ENCODE measurements around the gene HOMER2.
"Not testable (repeated sequence)": the region's sequence is repeated elsewhere in the genome, so short reads cannot be mapped to it uniquely, and the experiment has no call there.

HOMER2 gene

GRCh38 chr15:82882273-82882928 lies 70.1 kb downstream of the HOMER2 start:
- no peaks in the 10 kb centered on the region for H3K4me1 Mint-ChIP-seq
- DNase-seq (ENCODE audit: low spot score in 2 of 2): no peak
- no peak overlapping the region for H3K4me3 Mint-ChIP-seq
- no peak for ATAC-seq (ENCODE audit: low read depth)
- H3K27me3 Mint-ChIP-seq: no peaks in the 10 kb centered on the region
- H3K36me3 Mint-ChIP-seq: peaks cover 2% of the 10 kb centered on the region
- no peaks in the 10 kb centered on the region for H3K9me3 Mint-ChIP-seq
- H3K27ac Mint-ChIP-seq: no peak overlapping the region

DNA sequence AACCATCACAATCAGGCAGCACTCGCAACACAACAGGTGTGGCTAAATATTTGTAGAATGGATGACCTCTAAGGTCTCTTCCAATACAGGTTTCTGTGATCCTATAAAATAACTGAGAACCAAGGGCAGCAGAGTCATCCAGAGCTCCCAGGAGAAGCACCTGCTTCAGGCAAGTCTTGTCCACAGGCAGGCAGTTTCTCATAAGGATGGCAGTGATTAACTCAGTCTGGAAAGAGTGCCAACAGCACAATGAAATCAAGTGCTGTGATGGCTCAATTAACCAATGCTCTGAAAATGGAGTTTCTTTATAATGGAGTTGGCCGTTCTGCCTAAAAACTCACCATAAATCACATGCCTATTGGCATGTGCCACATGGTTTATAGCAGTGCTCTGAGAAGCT lies 70.8 kb downstream of the HOMER2 start:
- Mint-ChIP-seq H3K36me3 (peaks cover 2% of the 10 kb centered on the region), H3K9me3 (no peaks in the 10 kb centered on the region), H3K4me3 (no peak overlapping the region), H3K27ac (no peak overlapping the region), H3K4me1 (no peaks in the 10 kb centered on the region), H3K27me3 (no peaks in the 10 kb centered on the region)
- no peak for DNase-seq (ENCODE audit: low spot score in 2 of 2)
- ATAC-seq (ENCODE audit: low read depth): no peak

DNA sequence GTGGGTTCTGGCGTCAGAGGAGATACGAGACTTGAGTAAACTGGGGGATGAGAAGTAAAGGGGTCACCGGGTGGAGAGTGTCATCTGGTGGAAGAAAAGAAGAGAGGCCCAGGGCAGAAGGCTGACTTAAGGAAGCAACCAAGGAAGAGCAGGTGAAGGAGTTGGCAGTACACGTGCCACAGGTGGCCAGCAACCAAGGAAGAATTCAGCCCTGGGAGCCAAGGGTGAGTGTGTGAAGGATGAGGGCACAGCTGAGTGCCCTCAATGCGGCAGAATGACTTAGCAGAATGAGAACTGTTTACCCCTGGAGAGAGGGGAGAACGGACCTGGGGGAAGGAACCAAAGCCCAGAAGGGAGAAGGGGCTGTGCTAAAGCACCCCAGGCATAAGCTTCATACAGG lies 71.8 kb downstream of the HOMER2 start:
- H3K27ac Mint-ChIP-seq: no peak overlapping the region
- H3K4me1 Mint-ChIP-seq: no peaks in the 10 kb centered on the region
- ATAC-seq (ENCODE audit: low read depth) (no peak), DNase-seq (ENCODE audit: low spot score in 2 of 2) (no peak)
- peaks cover 2% of the 10 kb centered on the region for H3K36me3 Mint-ChIP-seq
- H3K9me3 Mint-ChIP-seq: no peaks in the 10 kb centered on the region
- H3K27me3 Mint-ChIP-seq: no peaks in the 10 kb centered on the region
- no peak overlapping the region for H3K4me3 Mint-ChIP-seq

GRCh38 chr15:82878325-82878724 lies 74.2 kb downstream of the HOMER2 start:
- no peak for DNase-seq (ENCODE audit: low spot score in 2 of 2)
- Mint-ChIP-seq H3K36me3 (peaks cover 2% of the 10 kb centered on the region), H3K4me1 (no peaks in the 10 kb centered on the region), H3K27me3 (no peaks in the 10 kb centered on the region), H3K9me3 (no peaks in the 10 kb centered on the region), H3K4me3 (no peak overlapping the region), H3K27ac (no peak overlapping the region)
- no peak for ATAC-seq (ENCODE audit: low read depth)

DNA sequence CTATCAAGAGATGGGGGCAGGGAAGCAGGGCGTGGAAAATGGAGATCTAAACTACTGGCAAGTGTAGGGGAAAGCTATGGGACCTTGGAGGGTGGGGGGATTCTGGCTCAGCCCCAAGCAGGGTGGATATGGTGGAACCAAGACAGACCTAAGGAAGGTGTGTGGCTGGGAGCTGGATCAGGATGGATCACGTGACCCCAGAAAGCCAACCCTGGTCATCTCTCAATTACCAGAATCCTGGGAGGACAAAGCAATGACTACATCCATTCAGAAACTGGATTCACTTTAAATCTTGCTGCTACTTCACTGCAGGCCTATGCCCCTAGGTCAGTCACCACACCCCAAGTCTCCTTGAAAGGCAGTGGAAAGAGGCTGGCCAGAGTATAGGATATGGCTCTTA lies 74.7 kb downstream of the HOMER2 start:
- H3K4me3 Mint-ChIP-seq: no peak overlapping the region
- peaks cover 2% of the 10 kb centered on the region for H3K36me3 Mint-ChIP-seq
- no peaks in the 10 kb centered on the region for H3K9me3 Mint-ChIP-seq
- DNase-seq (ENCODE audit: low spot score in 2 of 2) (no peak), ATAC-seq (ENCODE audit: low read depth) (no peak)
- no peak overlapping the region for H3K27ac Mint-ChIP-seq
- no peaks in the 10 kb centered on the region for H3K27me3 Mint-ChIP-seq
- H3K4me1 Mint-ChIP-seq: no peaks in the 10 kb centered on the region

- DNase-seq (ENCODE audit: low spot score in 2 of 2): no peak
- no peak for ATAC-seq (ENCODE audit: low read depth)
- peaks cover 11% of the 10 kb centered on the region for H3K4me1 Mint-ChIP-seq
Observed at GRCh38 chr15:82875411-82876003, 77.0 kb downstream of the HOMER2 start.

DNA sequence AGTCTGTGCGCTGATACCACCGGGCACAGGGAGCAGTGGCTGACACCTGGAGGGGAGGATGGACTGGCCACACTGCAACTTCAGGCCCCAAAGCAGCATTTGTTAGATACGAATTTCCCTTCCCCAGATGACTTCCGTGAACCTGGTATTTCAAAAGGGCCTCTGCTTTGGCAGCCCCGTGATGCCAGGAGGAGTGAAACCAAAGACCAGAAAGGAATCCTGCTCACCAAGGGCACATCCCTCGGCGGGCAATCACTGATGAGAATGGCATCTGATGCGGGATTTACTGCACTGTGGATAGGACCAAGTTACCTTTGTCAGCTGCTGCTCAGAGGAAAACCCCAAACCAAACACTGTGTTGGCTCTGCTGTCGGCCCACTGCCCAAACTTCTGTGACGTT lies 77.6 kb downstream of the HOMER2 start:
- no peak overlapping the region for H3K27ac Mint-ChIP-seq
- no peaks in the 10 kb centered on the region for H3K27me3 Mint-ChIP-seq
- H3K36me3 Mint-ChIP-seq: peaks cover 2% of the 10 kb centered on the region
- DNase-seq (ENCODE audit: low spot score in 2 of 2): no peak
- H3K4me1 Mint-ChIP-seq: peaks cover 11% of the 10 kb centered on the region
- H3K4me3 Mint-ChIP-seq: no peak overlapping the region
- no peak for ATAC-seq (ENCODE audit: low read depth)
- H3K9me3 Mint-ChIP-seq: no peaks in the 10 kb centered on the region

More at GRCh38 chr15:82875411-82876003, 77.0 kb downstream of the HOMER2 start:
- H3K27me3 Mint-ChIP-seq: no peaks in the 10 kb centered on the region
- H3K27ac Mint-ChIP-seq: no peak overlapping the region
- no peak overlapping the region for H3K4me3 Mint-ChIP-seq
- no peaks in the 10 kb centered on the region for H3K9me3 Mint-ChIP-seq
- peaks cover 2% of the 10 kb centered on the region for H3K36me3 Mint-ChIP-seq

- ATAC-seq (ENCODE audit: low read depth): no peak
- Mint-ChIP-seq H3K4me1 (peaks cover 11% of the 10 kb centered on the region), H3K36me3 (peaks cover 2% of the 10 kb centered on the region), H3K27me3 (no peaks in the 10 kb centered on the region), H3K4me3 (no peak overlapping the region), H3K27ac (no peak overlapping the region), H3K9me3 (no peaks in the 10 kb centered on the region)
- no peak for DNase-seq (ENCODE audit: low spot score in 2 of 2)
Observed at GRCh38 chr15:82874267-82874666, 78.3 kb downstream of the HOMER2 start.

DNA sequence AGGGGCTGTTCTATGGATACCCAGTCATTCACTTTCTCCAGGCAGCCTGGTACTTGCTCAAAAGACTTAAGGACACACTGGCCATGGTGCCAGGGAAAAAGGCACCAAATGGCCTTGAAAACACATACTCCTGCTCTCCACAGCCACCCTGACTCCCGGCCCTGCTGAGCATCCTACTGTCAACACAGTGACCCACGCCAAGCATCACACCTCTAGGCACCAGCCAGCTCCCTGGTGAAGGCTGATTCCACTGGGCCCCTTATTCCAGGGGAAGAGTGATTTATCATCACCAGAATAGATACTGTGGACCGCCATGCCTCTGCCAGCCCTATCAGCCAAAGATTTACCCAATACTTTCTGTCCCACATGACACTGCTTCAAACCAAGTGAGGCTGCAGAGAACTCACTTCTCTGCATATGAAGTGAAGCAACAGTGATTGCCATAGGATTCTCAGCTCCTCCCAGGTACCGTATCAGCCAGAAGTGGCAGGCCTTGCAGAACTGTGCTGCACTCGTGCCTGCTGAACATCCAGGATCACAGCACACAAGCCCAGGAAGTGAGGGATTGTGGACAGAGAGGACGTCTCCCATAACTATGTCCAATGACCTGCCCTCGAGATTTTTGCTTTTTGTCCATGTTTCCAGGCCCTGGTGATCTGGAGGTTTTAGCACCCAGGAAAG lies 79.4 kb downstream of the HOMER2 start:
- H3K4me3 Mint-ChIP-seq: no peak overlapping the region
- peaks cover 11% of the 10 kb centered on the region for H3K4me1 Mint-ChIP-seq

GRCh38 chr15:82871832-82872484 lies 80.6 kb downstream of the HOMER2 start:
- Mint-ChIP-seq H3K4me1 (peaks cover 11% of the 10 kb centered on the region), H3K4me3 (peak overlapping the region; percentile 1)
- ATAC-seq (ENCODE audit: low read depth): peak; percentile 84

More for the DNA sequence above, 79.4 kb downstream of the HOMER2 start:
- Mint-ChIP-seq H3K27ac (no peak overlapping the region), H3K9me3 (no peaks in the 10 kb centered on the region), H3K36me3 (peaks cover 2% of the 10 kb centered on the region), H3K27me3 (no peaks in the 10 kb centered on the region)
- ATAC-seq (ENCODE audit: low read depth): no peak
- no peak for DNase-seq (ENCODE audit: low spot score in 2 of 2)

GRCh38 chr15:82871358-82871757 lies 81.2 kb downstream of the HOMER2 start:
- Mint-ChIP-seq H3K4me3 (no peak overlapping the region), H3K27me3 (no peaks in the 10 kb centered on the region), H3K4me1 (peaks cover 11% of the 10 kb centered on the region), H3K9me3 (no peaks in the 10 kb centered on the region), H3K36me3 (no peaks in the 10 kb centered on the region), H3K27ac (peak overlapping the region; percentile 76)
- ATAC-seq (ENCODE audit: low read depth) (peak; percentile 39), DNase-seq (ENCODE audit: low spot score in 2 of 2) (no peak)

More at GRCh38 chr15:82871832-82872484, 80.6 kb downstream of the HOMER2 start:
- H3K36me3 Mint-ChIP-seq: no peaks in the 10 kb centered on the region
- DNase-seq (ENCODE audit: low spot score in 2 of 2): no peak
- no peaks in the 10 kb centered on the region for H3K9me3 Mint-ChIP-seq
- H3K27ac Mint-ChIP-seq: peak overlapping the region; percentile 76
- no peaks in the 10 kb centered on the region for H3K27me3 Mint-ChIP-seq

DNA sequence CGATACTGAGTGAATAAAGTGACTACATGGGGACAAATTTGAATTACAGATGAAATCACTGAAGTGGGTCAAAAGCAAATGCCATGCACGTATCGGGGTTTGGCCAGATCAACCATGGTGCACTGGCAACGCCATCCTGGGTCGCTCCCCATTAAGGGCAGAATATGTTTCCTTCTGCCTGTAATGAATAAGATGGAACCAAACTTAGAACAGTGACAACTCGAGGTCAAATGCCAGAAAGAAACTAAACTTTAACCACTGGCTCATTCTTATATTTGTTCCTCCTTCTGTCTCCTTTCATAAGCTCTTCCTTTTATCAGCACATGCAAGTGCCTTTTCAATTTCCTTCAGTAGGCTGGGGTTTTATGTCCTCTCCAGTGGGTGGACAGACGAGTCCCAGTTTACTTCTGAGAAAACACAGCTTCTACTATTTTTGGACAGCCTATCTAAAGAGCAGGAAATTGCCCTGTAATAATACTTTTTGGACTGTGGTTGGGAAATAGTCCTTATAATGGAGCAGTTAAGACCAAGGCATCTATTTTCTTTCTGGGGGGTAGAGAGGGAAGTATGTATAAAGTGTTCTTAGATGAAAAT lies 81.7 kb downstream of the HOMER2 start:
- peaks cover 11% of the 10 kb centered on the region for H3K4me1 Mint-ChIP-seq

DNA sequence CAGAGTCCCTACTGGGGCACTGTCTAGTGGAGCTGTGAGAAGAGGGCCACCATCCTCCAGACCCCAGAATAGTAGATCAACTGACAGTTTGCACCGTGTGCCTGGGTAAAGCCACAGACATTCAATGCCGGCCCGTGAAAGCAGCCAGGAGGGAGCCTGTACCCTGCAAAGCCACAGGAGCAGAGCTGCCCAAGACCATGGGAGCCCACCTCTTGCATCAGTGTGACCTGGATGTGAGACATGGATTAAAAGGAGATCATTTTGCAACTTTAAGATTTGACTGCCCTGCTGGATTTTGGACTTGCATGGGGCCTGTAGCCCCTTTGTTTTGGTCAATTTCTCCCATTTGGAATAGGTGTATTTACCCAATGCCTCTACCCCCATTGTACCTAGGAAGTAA lies 86.5 kb downstream of the HOMER2 start:
- not testable (repeated sequence) for H3K27me3 Mint-ChIP-seq; H3K36me3 Mint-ChIP-seq; H3K4me3 Mint-ChIP-seq; H3K9me3 Mint-ChIP-seq; H3K27ac Mint-ChIP-seq; ATAC-seq (ENCODE audit: low read depth); H3K4me1 Mint-ChIP-seq; DNase-seq (ENCODE audit: low spot score in 2 of 2)

More for the DNA sequence above, 81.7 kb downstream of the HOMER2 start:
- no peaks in the 10 kb centered on the region for H3K36me3 Mint-ChIP-seq
- ATAC-seq (ENCODE audit: low read depth) (peak; percentile 8), DNase-seq (ENCODE audit: low spot score in 2 of 2) (no peak)
- H3K27me3 Mint-ChIP-seq: no peaks in the 10 kb centered on the region
- no peaks in the 10 kb centered on the region for H3K9me3 Mint-ChIP-seq
- no peak overlapping the region for H3K4me3 Mint-ChIP-seq
- H3K27ac Mint-ChIP-seq: peak overlapping the region; percentile 76

GRCh38 chr15:82865581-82865980 lies 86.9 kb downstream of the HOMER2 start:
- ATAC-seq (ENCODE audit: low read depth); H3K36me3 Mint-ChIP-seq; H3K4me3 Mint-ChIP-seq; H3K4me1 Mint-ChIP-seq; H3K27me3 Mint-ChIP-seq; H3K9me3 Mint-ChIP-seq; H3K27ac Mint-ChIP-seq: not testable (repeated sequence)
- DNase-seq (ENCODE audit: low spot score in 2 of 2): peak in 1 of 2 donors; percentile 6

Data from memory B cell (primary cell).